WTC11 (cell line): ENCODE results near the gene LONP2. TPM values are rescaled to one million over a fixed set of nuclear protein-coding genes. Genes with fewer than 3 reads are reported as not detected.

ENCODE experiments used
- ATAC-seq: fragments of 200-7000 bp; cut with Tn5 transposase; 2 replicates; pipeline ENCODE4 v1.10.0; 2021; ENCODE audit warnings: mild to moderate bottlenecking, moderate library complexity
- CTCF ChIA-PET: fragments of 300-600 bp; sonication (Branson Sonifier 250); formaldehyde crosslinking; loops from one replicate; lab custom pipeline; 2021; ENCODE audit warnings: antibody characterized with exemption; lab: Charles Lee
- POLR2A ChIA-PET: fragments of 350-600 bp; sonication (Branson Sonifier 250); formaldehyde crosslinking; loops from one replicate; lab custom pipeline; 2021; ENCODE audit warnings: antibody characterized with exemption; lab: Charles Lee
- DNase-seq: peaks from one replicate; pipeline ENCODE4 v3.0.0; 2021; ENCODE audit warnings: low spot score
- H3K27ac Mint-ChIP-seq: 2 replicates; pipeline ENCODE4 v1.8.0; 2021; ENCODE audit warnings: mixed read lengths
- H3K27me3 Mint-ChIP-seq: 2 replicates; pipeline ENCODE4 v1.8.0; 2021; ENCODE audit warnings: low read depth, mild to moderate bottlenecking, moderate library complexity, mixed read lengths
- H3K36me3 Mint-ChIP-seq: 2 replicates; pipeline ENCODE4 v1.8.0; 2021; ENCODE audit warnings: mixed read lengths
- H3K4me1 Mint-ChIP-seq: 2 replicates; pipeline ENCODE4 v1.8.0; 2022; ENCODE audit warnings: mixed read lengths
- H3K4me3 Mint-ChIP-seq: 2 replicates; pipeline ENCODE4 v1.8.0; 2021; ENCODE audit warnings: mild to moderate bottlenecking, moderate library complexity, mixed read lengths
- H3K9me3 Mint-ChIP-seq: 2 replicates; pipeline ENCODE4 v1.8.0; 2021; ENCODE audit warnings: mixed read lengths
- CREM ChIP-seq: sonication (generic); formaldehyde crosslinking; IDR thresholded peaks from 2 replicates; pipeline ENCODE4 v1.8.1; 2022; ENCODE audit warnings: mild to moderate bottlenecking, missing genetic modification reagents, moderate library complexity
- E2F1 ChIP-seq: sonication (generic); formaldehyde crosslinking; IDR thresholded peaks from 2 replicates; pipeline ENCODE4 v1.8.0; 2022; ENCODE audit warnings: mild to moderate bottlenecking, missing genetic modification reagents
- FOXP1 ChIP-seq: sonication (generic); formaldehyde crosslinking; IDR thresholded peaks from 2 replicates; pipeline ENCODE4 v1.8.0; 2022; ENCODE audit warnings: missing genetic modification reagents, mild to moderate bottlenecking, moderate library complexity, borderline replicate concordance
- FOXP4 ChIP-seq: sonication (generic); formaldehyde crosslinking; IDR thresholded peaks from 2 replicates; pipeline ENCODE4 v1.8.0; 2022; ENCODE audit warnings: mild to moderate bottlenecking, missing genetic modification reagents
- GABPB1 ChIP-seq: sonication (generic); formaldehyde crosslinking; IDR thresholded peaks from 2 replicates; pipeline ENCODE4 v1.8.1; 2023; ENCODE audit warnings: mild to moderate bottlenecking, missing genetic modification reagents
- GRHL2 ChIP-seq: fragments of 250-450 bp; sonication (Bioruptor Pico); IDR thresholded peaks from 2 replicates; pipeline ENCODE4 v1.8.0; 2022; ENCODE audit warnings: mild to moderate bottlenecking, moderate library complexity; ENCODE audit not compliant: insufficient replicate concordance, severe bottlenecking
- HMGXB4 ChIP-seq: sonication (generic); formaldehyde crosslinking; IDR thresholded peaks from 2 replicates; pipeline ENCODE4 v1.8.1; 2023; ENCODE audit warnings: mild to moderate bottlenecking, moderate library complexity, missing genetic modification reagents
- IRF1 ChIP-seq: sonication (generic); formaldehyde crosslinking; IDR thresholded peaks from 2 replicates; pipeline ENCODE4 v1.8.0; 2023; ENCODE audit warnings: missing genetic modification reagents
- MYBL2 ChIP-seq: sonication (generic); formaldehyde crosslinking; IDR thresholded peaks from 2 replicates; pipeline ENCODE4 v1.8.1; 2023; ENCODE audit warnings: mild to moderate bottlenecking, moderate library complexity, missing genetic modification reagents
- OVOL2 ChIP-seq: fragments of 250-450 bp; sonication (Bioruptor Pico); IDR thresholded peaks from 2 replicates; pipeline ENCODE4 v1.9.0; 2021; ENCODE audit warnings: mild to moderate bottlenecking, borderline replicate concordance
- PREB ChIP-seq: sonication (generic); formaldehyde crosslinking; IDR thresholded peaks from 2 replicates; pipeline ENCODE4 v1.8.1; 2022; ENCODE audit warnings: mild to moderate bottlenecking, missing genetic modification reagents, moderate library complexity, borderline replicate concordance
- SMAD4 ChIP-seq: sonication (generic); formaldehyde crosslinking; IDR thresholded peaks from 2 replicates; pipeline ENCODE4 v1.8.0; 2022; ENCODE audit warnings: mild to moderate bottlenecking, missing genetic modification reagents
- STAT6 ChIP-seq: sonication (generic); formaldehyde crosslinking; conservative IDR thresholded peaks from 2 replicates; pipeline ENCODE4 v1.8.1; 2023; ENCODE audit warnings: mild to moderate bottlenecking, low read depth, missing genetic modification reagents, moderate library complexity
- USF1 ChIP-seq: sonication (generic); formaldehyde crosslinking; IDR thresholded peaks from 2 replicates; pipeline ENCODE4 v1.8.0; 2022; ENCODE audit warnings: mild to moderate bottlenecking, missing genetic modification reagents
- ZBTB21 ChIP-seq: sonication (generic); formaldehyde crosslinking; IDR thresholded peaks from 2 replicates; pipeline ENCODE4 v1.8.1; 2023; ENCODE audit warnings: mild to moderate bottlenecking, missing genetic modification reagents, borderline replicate concordance
- ZNF232 ChIP-seq: sonication (generic); formaldehyde crosslinking; IDR thresholded peaks from 2 replicates; pipeline ENCODE4 v1.8.0; 2022; ENCODE audit warnings: mild to moderate bottlenecking, missing genetic modification reagents
- ZNF281 ChIP-seq: sonication (generic); formaldehyde crosslinking; IDR thresholded peaks from 2 replicates; pipeline ENCODE4 v1.8.0; 2023; ENCODE audit warnings: mild to moderate bottlenecking, missing genetic modification reagents
- ZNF317 ChIP-seq: sonication (generic); formaldehyde crosslinking; IDR thresholded peaks from 2 replicates; pipeline ENCODE4 v1.8.1; 2023; ENCODE audit warnings: low read depth, mild to moderate bottlenecking, moderate library complexity, missing genetic modification reagents, borderline replicate concordance
- total RNA-seq: library from RNA; stranded (reverse); gene quantifications from 3 replicates; pipeline ENCODE4 v1.2.3, GENCODE V29; 2021

The LONP2 gene
- total RNA-seq, 1 experiment from 2014 or later: 28.4 TPM

- TF ChIP-seq ZBTB21 (CRISPR knock-in tag): no peak
- TF ChIP-seq GABPB1 (CRISPR knock-in tag): peak; percentile 67
Measured at GRCh38 chr16:48203974-48204824, 39.9 kb upstream of the LONP2 start.

GRCh38 chr16:48204825-48205151 lies 39.3 kb upstream of the LONP2 start:
- H3K9me3 Mint-ChIP-seq: no peaks in the 10 kb centered on the region
- H3K27ac Mint-ChIP-seq: no peak overlapping the region
- ATAC-seq (no peak), DNase-seq (no peak)
- H3K27me3 Mint-ChIP-seq: no peaks in the 10 kb centered on the region
- 0 out of 2 replicates have a peak, but pooled peaks cover 5% of the 10 kb centered on the region for H3K4me1 Mint-ChIP-seq
- ChIA-PET CTCF (no interaction called here), POLR2A (no interaction called here)
- H3K4me3 Mint-ChIP-seq: no peak overlapping the region
- H3K36me3 Mint-ChIP-seq: no peaks in the 10 kb centered on the region
- TF ChIP-seq CREM (CRISPR knock-in tag): no peak
- TF ChIP-seq E2F1: no peak
- no peak for TF ChIP-seq SMAD4
- no peak for TF ChIP-seq ZNF317
- TF ChIP-seq GRHL2: no peak
- no peak for TF ChIP-seq USF1 (CRISPR knock-in tag)
- TF ChIP-seq FOXP4 (CRISPR knock-in tag): no peak
- no peak for TF ChIP-seq ZNF281 (CRISPR knock-in tag)
- TF ChIP-seq HMGXB4 (CRISPR knock-in tag): no peak
- no peak for TF ChIP-seq FOXP1 (CRISPR knock-in tag)
- no peak for TF ChIP-seq ZNF232 (CRISPR knock-in tag)
- TF ChIP-seq PREB (CRISPR knock-in tag): no peak
- TF ChIP-seq STAT6: no peak
- TF ChIP-seq IRF1 (CRISPR knock-in tag): no peak
- TF ChIP-seq OVOL2: no peak
- no peak for TF ChIP-seq MYBL2 (CRISPR knock-in tag)

More at GRCh38 chr16:48203974-48204824, 39.9 kb upstream of the LONP2 start:
- POLR2A ChIA-PET: no interaction called here
- H3K27me3 Mint-ChIP-seq: no peaks in the 10 kb centered on the region
- ATAC-seq: no peak
- H3K4me3 Mint-ChIP-seq: no peak overlapping the region
- no peaks in the 10 kb centered on the region for H3K9me3 Mint-ChIP-seq
- H3K27ac Mint-ChIP-seq: no peak overlapping the region
- DNase-seq: no peak
- no peaks in the 10 kb centered on the region for H3K36me3 Mint-ChIP-seq
- CTCF ChIA-PET: no interaction called here
- H3K4me1 Mint-ChIP-seq: 0 out of 2 replicates have a peak, but pooled peaks cover 5% of the 10 kb centered on the region
